Measurements from ENCODE around the gene KRT84. TPM values are rescaled to one million over a fixed set of nuclear protein-coding genes. Genes with fewer than 3 reads are reported as not detected.

KRT84 gene
- total and polyA plus RNA-seq, 2 of the 4 experiments (the other 2 are of a cell fraction): not detected

- no peaks in the 10 kb centered on the region for H3K4me1 ChIP-seq (ENCODE audit: control insufficient read depth, insufficient read depth, low read length)
- ATAC-seq (ENCODE audit: low read depth) (no peak), DNase-seq (no peak)
- BruUV-seq (replicated peaks): no TSS peak
- H4K5ac ChIP-seq (ENCODE audit: low read depth, low read length): no peak overlapping the region
- ChIA-PET CTCF (no interaction called here), POLR2A (ENCODE audit: unreplicated experiment) (no interaction called here)
- dilution Hi-C loops (cut with HindIII; ENCODE audit: low sequenced_read_pairs, unreplicated experiment): no loop called here
- in situ Hi-C loops (cut with MboI; ENCODE audit: low sequenced_read_pairs): no loop called here
- H2AK5ac ChIP-seq (ENCODE audit: low read depth, low read length): no peak overlapping the region
- no peak overlapping the region for H4K8ac ChIP-seq (ENCODE audit: low read depth in 2 of 2, low read length in 2 of 2)
- H4K20me1 ChIP-seq (ENCODE audit: insufficient read depth, low read length): no peaks in the 10 kb centered on the region
- no peak overlapping the region for H2BK5ac ChIP-seq (ENCODE audit: low read depth, low read length, poor library complexity, severe bottlenecking)
- H2BK15ac ChIP-seq (ENCODE audit: low read depth, low read length): no peak overlapping the region
- no peak overlapping the region for H3K27ac ChIP-seq (ENCODE audit: insufficient read depth, low read length)
- H3K9ac ChIP-seq (ENCODE audit: low read depth, low read length): no peak overlapping the region
- H2BK120ac ChIP-seq (ENCODE audit: low read depth, low read length): no peak overlapping the region
- H3K79me1 ChIP-seq (ENCODE audit: low read depth in 1 of 2, low read length in 2 of 2): no peaks in the 10 kb centered on the region
- intact Hi-C loops (cut with micrococcal nuclease): no loop called here
- peaks cover 6% of the 10 kb centered on the region; the same call in 1 of the 2 replicates for H3K9me1 ChIP-seq (ENCODE audit: insufficient read depth, low read length)
- H3K56ac ChIP-seq (ENCODE audit: extremely low read depth, insufficient read depth, low read length): no peak overlapping the region
- no peak overlapping the region for H3K14ac ChIP-seq (replicated peaks; ENCODE audit: low read depth, low read length)
- H3K27me3 ChIP-seq (ENCODE audit: control insufficient read depth, insufficient read depth, low read length): peaks cover 4% of the 10 kb centered on the region
- H3K4ac ChIP-seq (ENCODE audit: low read depth, low read length): no peak overlapping the region
- H2AFZ ChIP-seq (replicated peaks; ENCODE audit: low read length, poor library complexity): no peak overlapping the region
- H3K18ac ChIP-seq (ENCODE audit: low read depth, low read length): no peak overlapping the region
- H4K91ac ChIP-seq (ENCODE audit: insufficient read depth, low read depth, low read length): no peak overlapping the region
- 29% methylated on average over 2 of the region's 4 CpGs; no CpG with 5 or more reads in 1 of the 2 experiments for WGBS, 2 experiments (ENCODE audit: extremely low coverage in 2 of 2, insufficient read length in 1 of 2)
- H3K4me3 ChIP-seq (ENCODE audit: insufficient read depth, low read depth, low read length): no peak overlapping the region
- H2BK20ac ChIP-seq (ENCODE audit: low read depth, low read length): no peak overlapping the region
- no peaks in the 10 kb centered on the region for H3K36me3 ChIP-seq (ENCODE audit: control insufficient read depth, insufficient read depth, low read length)
- H3K23ac ChIP-seq (ENCODE audit: low read depth, low read length): no peak overlapping the region
- H3K4me2 ChIP-seq (ENCODE audit: low read depth, low read length): no peak overlapping the region
- H2AK9ac ChIP-seq (replicated peaks; ENCODE audit: low read depth, low read length, poor library complexity): no peak overlapping the region
- no peaks in the 10 kb centered on the region for H3K9me3 ChIP-seq (ENCODE audit: control insufficient read depth, insufficient read depth, low read length)
- TF ChIP-seq NFE2L2 (IDR thresholded peaks at IDR 0.05; ENCODE audit: low read depth, low read length) (no peak), CEBPB (IDR thresholded peaks at IDR 0.05; ENCODE audit: low read depth, low read length) (no peak), FOS (IDR thresholded peaks at IDR 0.05; ENCODE audit: low read depth, low read length) (no peak), POLR2A (IDR thresholded peaks at IDR 0.05; ENCODE audit: low read depth, low read length) (no peak), CHD1 (IDR thresholded peaks at IDR 0.05; ENCODE audit: low read depth, low read length) (no peak), RCOR1 (IDR thresholded peaks at IDR 0.05; ENCODE audit: insufficient replicate concordance, low read length) (no peak), MAFK (IDR thresholded peaks at IDR 0.05; ENCODE audit: low read depth, low read length) (no peak), MXI1 (IDR thresholded peaks at IDR 0.05; ENCODE audit: borderline replicate concordance, low read depth, low read length) (no peak), RAD21 (IDR thresholded peaks at IDR 0.05; ENCODE audit: low read length) (no peak), MAZ (IDR thresholded peaks at IDR 0.05; ENCODE audit: borderline replicate concordance, low read depth, low read length) (no peak), CTCF (conservative IDR thresholded peaks at IDR 0.05; ENCODE audit: low read depth, low read length) (no peak), ELK1 (IDR thresholded peaks at IDR 0.05; ENCODE audit: borderline replicate concordance, low read depth, low read length) (no peak), BHLHE40 (IDR thresholded peaks at IDR 0.05; ENCODE audit: low read depth, low read length) (no peak), USF2 (IDR thresholded peaks at IDR 0.05; ENCODE audit: low read depth, low read length) (no peak), SMC3 (IDR thresholded peaks at IDR 0.05; ENCODE audit: low read depth, low read length) (no peak), RFX5 (IDR thresholded peaks at IDR 0.05; ENCODE audit: low read depth, low read length) (no peak)
Observed at GRCh38 chr12:52413202-52413601, 27.8 kb upstream of the KRT84 start.
